ENCODE results near the gene MREG.

MREG gene

GRCh38 chr2:216055680-216056079 lies 42.3 kb upstream of the MREG start:
- no peak overlapping the region for H3K9ac ChIP-seq (ENCODE audit: low read length)
- H3K9me3 ChIP-seq (ENCODE audit: insufficient read depth, low read depth, low read length): no peaks in the 10 kb centered on the region
- H4K12ac ChIP-seq (ENCODE audit: low read depth, low read length): no peak overlapping the region
- H2BK12ac ChIP-seq (ENCODE audit: low read length): no peak overlapping the region
- H4K91ac ChIP-seq (ENCODE audit: low read depth, low read length): no peak overlapping the region
- H3K36me3 ChIP-seq (ENCODE audit: control insufficient read depth in 1 of 2, insufficient read depth in 2 of 2, low read length in 2 of 2): no peaks in the 10 kb centered on the region
- peaks cover 0 to 4% of the 10 kb centered on the region in 2 experiments for H3K4me1 ChIP-seq (ENCODE audit: control insufficient read depth in 1 of 2, insufficient read depth in 2 of 2, low read length in 2 of 2)
- no peak overlapping the region for H3K27ac ChIP-seq (ENCODE audit: low read depth, low read length)
- DNase-seq: no peak
- H2BK5ac ChIP-seq (ENCODE audit: low read depth, low read length, poor library complexity): no peak overlapping the region
- no peak overlapping the region for H3K4me2 ChIP-seq (ENCODE audit: low read length)
- H3K79me1 ChIP-seq (ENCODE audit: low read length): no peaks in the 10 kb centered on the region
- H3K4ac ChIP-seq (ENCODE audit: low read depth, low read length): no peak overlapping the region
- no peak overlapping the region for H2BK120ac ChIP-seq (ENCODE audit: insufficient read depth, low read length, poor library complexity)
- no peak overlapping the region for H2AFZ ChIP-seq (ENCODE audit: insufficient read depth, low read length, poor library complexity)
- H2AK5ac ChIP-seq (ENCODE audit: low read length): no peak overlapping the region
- H3K79me2 ChIP-seq (ENCODE audit: control insufficient read depth, insufficient read depth, low read length, poor library complexity): no peaks in the 10 kb centered on the region
- no peak overlapping the region for H3K14ac ChIP-seq (ENCODE audit: low read length)
- H3K27me3 ChIP-seq (ENCODE audit: insufficient read depth, low read length): no peaks in the 10 kb centered on the region
- H3K4me3 ChIP-seq (ENCODE audit: low read depth, low read length): no peak overlapping the region
- H3K23ac ChIP-seq (ENCODE audit: low read length): no peak overlapping the region
- no CpG with 5 or more reads among the region's 4 CpGs for WGBS (ENCODE audit: extremely low coverage, insufficient coverage, insufficient read length)
- H3K18ac ChIP-seq (ENCODE audit: low read length): no peak overlapping the region
- no peak overlapping the region for H4K8ac ChIP-seq (ENCODE audit: low read depth, low read length)

- H3K4me2 ChIP-seq (ENCODE audit: low read length): no peak overlapping the region
- no peak overlapping the region for H3K9ac ChIP-seq (ENCODE audit: low read length)
- H2BK120ac ChIP-seq (ENCODE audit: insufficient read depth, low read length, poor library complexity): no peak overlapping the region
- no peaks in the 10 kb centered on the region for H3K27me3 ChIP-seq (ENCODE audit: insufficient read depth, low read length)
- H2AK5ac ChIP-seq (ENCODE audit: low read length): no peak overlapping the region
- no peak for DNase-seq
- H3K4me3 ChIP-seq (ENCODE audit: low read depth, low read length): no peak overlapping the region
- H3K23ac ChIP-seq (ENCODE audit: low read length): no peak overlapping the region
- no peak overlapping the region for H3K27ac ChIP-seq (ENCODE audit: low read depth, low read length)
- no peaks in the 10 kb centered on the region for H3K9me3 ChIP-seq (ENCODE audit: insufficient read depth, low read depth, low read length)
- WGBS (ENCODE audit: extremely low coverage, insufficient coverage, insufficient read length): no CpG with 5 or more reads among the region's 2 CpGs
- no peak overlapping the region for H4K8ac ChIP-seq (ENCODE audit: low read depth, low read length)
- H3K18ac ChIP-seq (ENCODE audit: low read length): no peak overlapping the region
- H3K14ac ChIP-seq (ENCODE audit: low read length): no peak overlapping the region
- no peak overlapping the region for H2AFZ ChIP-seq (ENCODE audit: insufficient read depth, low read length, poor library complexity)
- H3K4me1 ChIP-seq (ENCODE audit: control insufficient read depth in 1 of 2, insufficient read depth in 2 of 2, low read length in 2 of 2): no peaks in the 10 kb centered on the region
- H3K4ac ChIP-seq (ENCODE audit: low read depth, low read length): no peak overlapping the region
- no peak overlapping the region for H2BK12ac ChIP-seq (ENCODE audit: low read length)
- no peak overlapping the region for H2BK5ac ChIP-seq (ENCODE audit: low read depth, low read length, poor library complexity)
- H3K36me3 ChIP-seq (ENCODE audit: control insufficient read depth in 1 of 2, insufficient read depth in 2 of 2, low read length in 2 of 2): peaks cover 0 to 1% of the 10 kb centered on the region in 2 experiments
- H4K91ac ChIP-seq (ENCODE audit: low read depth, low read length): no peak overlapping the region
- H3K79me1 ChIP-seq (ENCODE audit: low read length): no peaks in the 10 kb centered on the region
- no peak overlapping the region for H4K12ac ChIP-seq (ENCODE audit: low read depth, low read length)
- no peaks in the 10 kb centered on the region for H3K79me2 ChIP-seq (ENCODE audit: control insufficient read depth, insufficient read depth, low read length, poor library complexity)
These were observed 39.1 kb upstream of the MREG start for GRCh38 chr2:216052420-216052819.

GRCh38 chr2:216051350-216051749 lies 38.0 kb upstream of the MREG start:
- no peak overlapping the region for H4K8ac ChIP-seq (ENCODE audit: low read depth, low read length)
- no peak overlapping the region for H3K23ac ChIP-seq (ENCODE audit: low read length)

GRCh38 chr2:216049452-216049851 lies 36.1 kb upstream of the MREG start:
- no peak overlapping the region for H2BK120ac ChIP-seq (ENCODE audit: insufficient read depth, low read length, poor library complexity)
- H3K4ac ChIP-seq (ENCODE audit: low read depth, low read length): no peak overlapping the region
- H2AK5ac ChIP-seq (ENCODE audit: low read length): no peak overlapping the region
- no peak for DNase-seq
- H3K4me3 ChIP-seq (ENCODE audit: low read depth, low read length): no peak overlapping the region
- H3K79me2 ChIP-seq (ENCODE audit: control insufficient read depth, insufficient read depth, low read length, poor library complexity): no peaks in the 10 kb centered on the region
- H2BK12ac ChIP-seq (ENCODE audit: low read length): no peak overlapping the region
- H4K91ac ChIP-seq (ENCODE audit: low read depth, low read length): no peak overlapping the region
- H3K27me3 ChIP-seq (ENCODE audit: insufficient read depth, low read length): no peaks in the 10 kb centered on the region
- no peaks in the 10 kb centered on the region for H3K9me3 ChIP-seq (ENCODE audit: insufficient read depth, low read depth, low read length)
- no peak overlapping the region for H3K18ac ChIP-seq (ENCODE audit: low read length)
- no peaks in the 10 kb centered on the region for H3K4me1 ChIP-seq (ENCODE audit: control insufficient read depth in 1 of 2, insufficient read depth in 2 of 2, low read length in 2 of 2)
- no peak overlapping the region for H3K27ac ChIP-seq (ENCODE audit: low read depth, low read length)
- no peak overlapping the region for H3K23ac ChIP-seq (ENCODE audit: low read length)
- H3K79me1 ChIP-seq (ENCODE audit: low read length): no peaks in the 10 kb centered on the region
- no peak overlapping the region for H3K9ac ChIP-seq (ENCODE audit: low read length)
- no peak overlapping the region for H3K4me2 ChIP-seq (ENCODE audit: low read length)
- no peak overlapping the region for H2AFZ ChIP-seq (ENCODE audit: insufficient read depth, low read length, poor library complexity)
- H3K14ac ChIP-seq (ENCODE audit: low read length): no peak overlapping the region
- peaks cover 0 to 1% of the 10 kb centered on the region in 2 experiments for H3K36me3 ChIP-seq (ENCODE audit: control insufficient read depth in 1 of 2, insufficient read depth in 2 of 2, low read length in 2 of 2)
- H4K12ac ChIP-seq (ENCODE audit: low read depth, low read length): no peak overlapping the region
- no CpG with 5 or more reads among the region's 2 CpGs for WGBS (ENCODE audit: extremely low coverage, insufficient coverage, insufficient read length)
- H4K8ac ChIP-seq (ENCODE audit: low read depth, low read length): no peak overlapping the region
- H2BK5ac ChIP-seq (ENCODE audit: low read depth, low read length, poor library complexity): no peak overlapping the region

More at GRCh38 chr2:216051350-216051749, 38.0 kb upstream of the MREG start:
- Histone ChIP-seq H3K18ac (ENCODE audit: low read length) (no peak overlapping the region), H3K14ac (ENCODE audit: low read length) (no peak overlapping the region), H3K27me3 (ENCODE audit: insufficient read depth, low read length) (no peaks in the 10 kb centered on the region), H2AFZ (ENCODE audit: insufficient read depth, low read length, poor library complexity) (no peak overlapping the region), H2BK5ac (ENCODE audit: low read depth, low read length, poor library complexity) (no peak overlapping the region), H3K4ac (ENCODE audit: low read depth, low read length) (no peak overlapping the region), H4K12ac (ENCODE audit: low read depth, low read length) (no peak overlapping the region), H3K9me3 (ENCODE audit: insufficient read depth, low read depth, low read length) (no peaks in the 10 kb centered on the region), H3K79me2 (ENCODE audit: control insufficient read depth, insufficient read depth, low read length, poor library complexity) (no peaks in the 10 kb centered on the region), H2BK12ac (ENCODE audit: low read length) (no peak overlapping the region), H2BK120ac (ENCODE audit: insufficient read depth, low read length, poor library complexity) (no peak overlapping the region), H3K4me3 (ENCODE audit: low read depth, low read length) (no peak overlapping the region), H4K91ac (ENCODE audit: low read depth, low read length) (no peak overlapping the region), H3K36me3 (ENCODE audit: control insufficient read depth in 1 of 2, insufficient read depth in 2 of 2, low read length in 2 of 2) (peaks cover 0 to 1% of the 10 kb centered on the region in 2 experiments), H3K79me1 (ENCODE audit: low read length) (no peaks in the 10 kb centered on the region), H2AK5ac (ENCODE audit: low read length) (no peak overlapping the region), H3K4me2 (ENCODE audit: low read length) (no peak overlapping the region), H3K27ac (ENCODE audit: low read depth, low read length) (no peak overlapping the region), H3K9ac (ENCODE audit: low read length) (no peak overlapping the region), H3K4me1 (ENCODE audit: control insufficient read depth in 1 of 2, insufficient read depth in 2 of 2, low read length in 2 of 2) (no peaks in the 10 kb centered on the region)
- no peak for DNase-seq
- no CpG with 5 or more reads among the region's 3 CpGs for WGBS (ENCODE audit: extremely low coverage, insufficient coverage, insufficient read length)
